CD4-positive, alpha-beta T cell treated with Interleukin-1 beta for 1 hour (primary cell): ENCODE data around the gene KRTAP20-2.

Experiments
- DNase-seq, 2 donors: peaks; one replicate each; pipeline ENCODE4 v3.0.0-alpha.2; 2020 to 2022

KRTAP20-2 gene

DNA sequence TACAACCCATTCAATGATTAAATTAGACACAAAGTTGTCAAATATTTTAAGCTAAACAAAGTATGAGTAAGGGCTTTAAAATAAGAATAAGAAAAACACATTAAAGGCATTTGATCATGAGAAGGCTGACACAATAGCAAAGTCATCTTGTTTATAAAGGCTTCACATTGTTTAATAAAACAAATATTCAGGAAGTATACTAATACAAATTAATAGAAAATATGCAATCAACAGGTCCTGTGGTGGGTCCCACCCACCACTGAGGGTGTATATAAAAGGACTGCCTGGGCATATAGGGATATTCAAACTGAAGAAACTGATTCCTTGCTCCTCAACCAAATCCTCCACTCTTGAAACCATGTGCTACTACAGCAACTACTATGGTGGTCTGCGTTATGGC lies at the start of gene KRTAP20-2:
Gene KRTAP20-2 (plus strand): TSS at position 301 of the 400 bp plus-strand sequence. CDS start 58 bp downstream, at position 359.
- DNase-seq = no peak

- DNase-seq = no peak
Measured at GRCh38 chr21:30590297-30590696, 44.7 kb upstream of the KRTAP20-2 start, which contains the start of gene KRTAP22-2. Gene KRTAP22-2, minus strand, starts transcription at chr21:30590397.

DNA sequence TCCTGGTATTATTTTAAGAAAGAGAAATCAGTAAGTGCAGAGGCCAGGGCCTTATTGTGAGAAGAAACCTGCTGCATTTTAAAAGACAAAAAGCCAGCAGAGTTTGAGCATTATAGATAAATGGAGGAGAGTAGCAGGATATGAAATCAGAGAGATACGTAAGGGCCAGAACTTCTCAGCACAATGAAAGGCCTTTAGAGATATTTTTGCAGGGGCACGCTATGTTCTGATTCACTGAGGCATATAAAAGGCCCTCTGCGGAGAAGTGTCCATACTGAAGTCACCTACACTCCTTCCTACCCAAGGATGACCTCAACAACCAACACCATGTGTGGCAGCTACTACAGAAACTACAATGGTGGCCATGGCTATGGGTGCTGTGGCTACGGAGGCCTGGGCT lies 42.9 kb upstream of the KRTAP20-2 start, which contains the start of gene KRTAP6-3:
Gene KRTAP6-3 (plus strand): TSS at position 301 of the 400 bp plus-strand sequence. CDS start 6 bp downstream, at position 307.
- DNase-seq = no peak

DNA sequence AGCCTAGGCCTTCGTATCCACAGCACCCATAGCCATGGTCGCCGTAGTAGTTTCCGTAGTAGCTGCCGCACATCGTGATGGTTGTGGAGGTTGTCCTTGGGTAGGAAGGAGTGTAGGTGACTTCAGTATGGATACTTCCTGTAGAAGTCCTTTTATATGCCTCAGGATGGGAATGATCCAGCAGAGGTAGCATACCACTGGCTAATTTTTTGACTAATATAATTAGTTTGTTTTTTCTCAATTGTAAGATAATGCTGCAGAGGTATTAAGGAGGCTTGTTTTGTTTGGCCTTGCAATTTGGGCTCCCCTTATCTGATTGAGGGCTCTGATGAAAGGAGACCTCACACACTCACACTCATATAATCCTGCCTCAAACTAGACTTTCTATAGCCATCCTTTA lies 36.2 kb upstream of the KRTAP20-2 start, which contains the start of gene KRTAP6-2:
Gene KRTAP6-2 (minus strand): TSS at position 101 of the 400 bp plus-strand sequence. CDS start 28 bp downstream, at position 73.
- no peak for DNase-seq

DNA sequence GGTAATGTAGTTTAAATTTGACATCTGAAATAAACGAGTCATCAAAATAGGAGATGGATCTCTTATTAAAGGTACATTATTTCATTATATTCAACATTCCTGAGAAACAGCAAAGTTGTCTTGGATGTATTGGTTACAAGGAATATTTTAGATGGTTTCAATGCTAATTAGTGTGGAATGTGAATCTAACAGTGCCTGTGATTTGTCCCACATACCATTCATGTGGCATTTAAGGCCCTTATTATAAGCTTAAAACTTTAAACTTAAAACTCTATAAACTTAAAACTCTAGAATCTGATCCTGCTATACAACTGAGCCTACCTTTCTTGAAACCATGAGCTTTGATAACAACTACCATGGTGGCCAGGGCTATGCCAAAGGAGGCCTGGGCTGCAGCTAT lies 34.2 kb upstream of the KRTAP20-2 start, which contains the start of gene KRTAP22-1:
Gene KRTAP22-1 (plus strand): TSS at position 301 of the 400 bp plus-strand sequence.
- no peak for DNase-seq

DNA sequence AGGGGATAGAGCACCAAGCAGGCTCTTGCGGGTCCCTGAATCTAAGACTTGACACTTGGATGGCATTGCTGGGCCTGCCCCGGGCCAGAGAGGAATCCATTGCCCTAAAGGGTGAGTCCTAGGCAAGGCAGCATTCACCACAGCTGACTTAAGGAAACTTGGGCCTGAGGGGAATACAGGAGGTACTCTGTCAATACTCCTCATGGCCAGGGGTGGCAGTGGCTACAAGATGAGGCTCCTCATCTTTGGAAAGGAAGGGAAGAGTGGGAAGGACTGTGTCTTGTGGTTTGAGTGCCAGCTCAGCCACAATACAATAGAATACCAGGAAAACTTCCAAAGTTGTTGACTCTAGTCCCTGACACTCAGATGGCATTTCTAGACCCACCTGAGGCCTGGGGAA lies 29.0 kb upstream of the KRTAP20-2 start:
- DNase-seq = no peak

GRCh38 chr21:30612132-30612531 lies 22.9 kb upstream of the KRTAP20-2 start:
- no peak for DNase-seq

DNA sequence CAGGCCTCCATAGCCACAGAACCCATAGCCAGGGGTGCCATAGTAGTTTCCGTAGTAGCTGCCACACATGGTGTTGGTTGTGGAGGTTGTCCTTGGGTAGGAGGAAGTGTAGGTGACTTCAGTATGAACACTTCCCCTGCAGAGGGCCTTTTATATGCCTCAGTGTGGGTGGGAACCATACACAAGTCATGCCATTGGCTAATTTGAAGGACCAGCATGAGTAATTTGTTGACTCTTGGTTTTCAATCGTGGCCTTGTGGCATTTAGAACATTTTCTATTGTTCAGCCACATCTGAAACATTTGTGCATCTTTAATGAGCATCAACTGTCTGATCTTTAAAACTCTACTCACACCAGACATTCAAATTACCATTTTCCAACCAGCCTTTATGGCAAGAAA lies 21.2 kb upstream of the KRTAP20-2 start, which contains the start of gene KRTAP6-1:
Gene KRTAP6-1 (minus strand): TSS at position 95 of the 400 bp plus-strand sequence. CDS start 26 bp downstream, at position 69.
- no peak for DNase-seq

- no peak for DNase-seq
Measured at GRCh38 chr21:30615199-30615598, 19.8 kb upstream of the KRTAP20-2 start.

DNA sequence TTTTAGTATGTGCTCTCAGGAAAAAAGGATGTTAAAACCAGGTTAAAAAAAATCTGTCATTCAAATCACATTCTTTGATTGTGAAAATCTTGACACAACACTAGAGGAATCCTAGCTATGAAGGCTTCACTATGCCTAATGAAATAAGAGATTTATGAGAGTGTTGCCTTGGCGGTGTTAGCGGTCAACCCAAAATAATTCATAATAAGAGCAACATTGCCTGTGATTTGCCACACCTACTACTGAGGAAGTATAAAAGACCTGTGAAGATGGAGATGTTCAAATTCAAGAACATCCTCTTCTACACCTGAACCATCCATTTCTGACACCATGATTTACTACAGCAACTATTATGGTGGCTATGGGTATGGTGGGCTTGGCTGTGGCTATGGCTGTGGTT lies 18.9 kb upstream of the KRTAP20-2 start, which contains the start of gene KRTAP20-1:
Gene KRTAP20-1 (plus strand): TSS at position 301 of the 400 bp plus-strand sequence. CDS start 30 bp downstream, at position 331.
- DNase-seq = no peak

DNA sequence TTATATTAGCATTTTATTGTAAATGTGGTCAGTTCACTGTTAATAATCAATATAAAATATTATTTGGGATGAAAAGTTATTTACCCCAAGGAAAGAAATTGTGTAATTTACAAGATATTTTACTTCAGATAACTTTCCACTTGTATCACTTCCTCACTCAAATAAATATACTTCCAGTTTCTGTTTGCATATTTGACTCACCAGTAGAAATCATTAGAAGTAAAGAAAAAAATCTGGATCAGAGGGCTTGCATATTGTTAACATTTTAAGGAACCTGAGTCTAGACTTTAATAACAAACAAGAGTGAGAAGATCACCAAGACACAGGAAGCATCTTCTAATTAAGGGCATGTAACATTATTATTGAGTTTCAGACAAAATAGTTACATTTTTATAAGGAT lies 14.9 kb upstream of the KRTAP20-2 start:
- DNase-seq = no peak

DNA sequence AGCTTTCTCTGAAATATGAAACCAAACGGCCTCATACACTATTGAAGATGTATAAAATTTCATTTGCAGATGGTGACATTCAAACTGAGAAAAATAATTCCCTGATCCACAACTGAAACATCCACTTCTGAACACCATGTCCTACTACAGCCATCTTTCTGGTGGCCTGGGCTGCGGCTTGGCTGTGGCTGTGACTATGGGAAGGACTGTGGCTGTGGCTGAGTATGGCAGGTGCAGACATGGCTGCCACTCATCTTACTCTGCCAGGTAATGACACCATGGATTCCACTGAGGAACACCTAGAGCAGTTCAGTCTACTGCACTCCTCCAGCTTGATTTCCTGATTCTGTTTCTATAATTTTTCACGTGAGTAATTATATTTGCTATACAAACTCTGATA lies 14.5 kb upstream of the KRTAP20-2 start, which contains the start of gene KRTAP20-4:
Gene KRTAP20-4 (plus strand): TSS at position 106 of the 400 bp plus-strand sequence.
- no peak for DNase-seq

- no peak for DNase-seq
Measured at GRCh38 chr21:30623362-30623761, 11.6 kb upstream of the KRTAP20-2 start.

- DNase-seq = no peak
Measured at GRCh38 chr21:30625449-30626165, 9.4 kb upstream of the KRTAP20-2 start.

- no peak for DNase-seq
Measured at GRCh38 chr21:30628109-30628508, 6.9 kb upstream of the KRTAP20-2 start.

DNA sequence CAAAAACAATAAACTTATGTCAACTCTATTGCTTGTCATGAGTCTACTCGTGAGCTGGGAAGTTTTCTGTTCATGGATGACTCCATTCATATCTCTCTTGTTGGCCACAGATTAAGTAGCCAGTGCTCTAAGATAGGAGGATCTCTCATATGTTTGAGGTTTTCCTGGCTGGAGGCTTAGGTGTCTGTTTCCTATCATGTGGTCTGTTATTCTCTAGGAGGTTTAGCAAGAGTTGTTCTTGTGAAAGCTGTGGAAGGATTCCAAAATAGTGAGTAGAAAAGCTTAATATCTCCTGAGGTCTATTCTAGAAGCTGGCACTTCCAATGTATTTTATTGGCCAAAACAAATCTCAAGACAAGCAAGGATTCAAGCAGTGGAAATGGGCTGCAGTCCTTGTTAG lies 5.8 kb upstream of the KRTAP20-2 start:
- DNase-seq = no peak

DNA sequence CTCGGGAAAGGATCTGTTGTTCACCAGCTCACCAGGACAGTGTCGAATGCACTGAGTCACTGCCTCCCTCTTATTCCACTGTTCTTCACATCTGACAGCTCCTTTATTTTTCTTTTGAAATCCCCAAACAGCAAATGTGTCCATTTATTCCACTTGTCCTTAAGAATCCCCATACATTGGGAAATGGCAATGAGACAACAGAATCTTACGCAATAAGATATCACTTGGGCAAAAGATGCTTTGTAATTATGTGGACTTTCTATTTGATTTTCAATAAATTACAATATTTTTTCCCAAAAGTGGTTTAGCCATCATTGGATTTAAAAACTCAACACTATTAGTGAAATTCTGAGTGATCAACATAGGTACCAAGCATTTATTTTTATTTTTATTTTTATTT lies 3.7 kb downstream of the KRTAP20-2 start:
- DNase-seq = no peak

- DNase-seq = no peak
Measured at GRCh38 chr21:30642564-30642963, 7.6 kb downstream of the KRTAP20-2 start, which contains the start of gene KRTAP20-3. Gene KRTAP20-3, plus strand, starts transcription at chr21:30642864.

GRCh38 chr21:30646904-30647414 lies 12.0 kb downstream of the KRTAP20-2 start:
- no peak for DNase-seq

GRCh38 chr21:30652891-30653290 lies 17.9 kb downstream of the KRTAP20-2 start:
- DNase-seq = no peak

GRCh38 chr21:30668776-30669175 lies 33.8 kb downstream of the KRTAP20-2 start:
- no peak for DNase-seq

GRCh38 chr21:30672985-30673650 lies 38.1 kb downstream of the KRTAP20-2 start:
- DNase-seq = no peak

- DNase-seq = no peak
Measured at GRCh38 chr21:30674312-30674711, 39.3 kb downstream of the KRTAP20-2 start.
